ENCODE data around the gene SETD5. TPM values are rescaled to one million over a fixed set of nuclear protein-coding genes. Genes with fewer than 3 reads are reported as not detected.

The SETD5 gene
- total RNA-seq, 1 donor, result 140 TPM

DNA sequence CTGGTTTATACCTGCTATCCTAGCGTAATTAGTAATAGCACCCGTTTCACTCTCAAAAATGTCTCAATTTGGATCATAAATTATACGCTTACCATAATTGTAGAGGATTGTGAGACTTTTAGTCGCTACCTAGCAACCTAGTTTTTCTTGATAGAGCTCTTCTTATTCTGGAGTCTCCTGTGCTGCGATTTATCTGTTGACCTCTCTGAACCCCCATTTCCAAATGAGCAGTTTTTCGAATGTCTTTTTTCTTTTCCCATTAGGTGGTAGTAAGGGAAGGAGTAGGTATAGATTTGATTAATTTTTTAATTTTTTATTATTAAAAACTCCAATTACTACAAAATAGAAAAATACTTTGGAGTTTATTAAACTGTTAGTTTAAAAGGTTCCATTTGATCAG is 10.6 kb downstream of the SETD5 start:
- TF ChIP-seq, protein P1, sequence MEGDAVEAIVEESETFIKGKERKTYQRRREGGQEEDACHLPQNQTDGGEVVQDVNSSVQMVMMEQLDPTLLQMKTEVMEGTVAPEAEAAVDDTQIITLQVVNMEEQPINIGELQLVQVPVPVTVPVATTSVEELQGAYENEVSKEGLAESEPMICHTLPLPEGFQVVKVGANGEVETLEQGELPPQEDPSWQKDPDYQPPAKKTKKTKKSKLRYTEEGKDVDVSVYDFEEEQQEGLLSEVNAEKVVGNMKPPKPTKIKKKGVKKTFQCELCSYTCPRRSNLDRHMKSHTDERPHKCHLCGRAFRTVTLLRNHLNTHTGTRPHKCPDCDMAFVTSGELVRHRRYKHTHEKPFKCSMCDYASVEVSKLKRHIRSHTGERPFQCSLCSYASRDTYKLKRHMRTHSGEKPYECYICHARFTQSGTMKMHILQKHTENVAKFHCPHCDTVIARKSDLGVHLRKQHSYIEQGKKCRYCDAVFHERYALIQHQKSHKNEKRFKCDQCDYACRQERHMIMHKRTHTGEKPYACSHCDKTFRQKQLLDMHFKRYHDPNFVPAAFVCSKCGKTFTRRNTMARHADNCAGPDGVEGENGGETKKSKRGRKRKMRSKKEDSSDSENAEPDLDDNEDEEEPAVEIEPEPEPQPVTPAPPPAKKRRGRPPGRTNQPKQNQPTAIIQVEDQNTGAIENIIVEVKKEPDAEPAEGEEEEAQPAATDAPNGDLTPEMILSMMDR (IDR thresholded peaks at IDR 0.05; ENCODE audit: insufficient read depth, low read depth, low read length), result no peak
- no peak overlapping the region for H3K4me3 ChIP-seq (ENCODE audit: low read depth, low read length)
- no peak for DNase-seq (ENCODE audit: low read depth)

DNA sequence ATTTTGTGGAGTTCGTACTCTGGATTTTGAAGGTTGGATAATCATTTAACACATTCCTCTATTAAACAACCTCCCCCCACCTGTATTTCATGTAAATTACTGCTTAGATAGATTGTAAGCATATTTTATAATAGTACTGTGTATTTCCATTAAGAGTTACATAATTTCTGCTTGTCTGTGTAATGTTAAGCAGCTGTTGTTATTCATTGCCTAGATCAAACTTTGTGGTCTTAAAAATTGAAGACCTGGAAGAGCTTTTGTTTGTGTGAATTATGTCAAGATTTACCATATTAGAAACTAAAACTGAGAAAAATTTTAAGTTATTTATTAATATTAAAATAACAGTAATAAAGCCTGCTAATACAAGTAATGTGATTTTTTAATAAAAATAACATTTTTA is 11.1 kb downstream of the SETD5 start:
- DNase-seq (ENCODE audit: low read depth), result no peak
- no peak overlapping the region for H3K4me3 ChIP-seq (ENCODE audit: low read depth, low read length)
- TF ChIP-seq, protein P1 (IDR thresholded peaks at IDR 0.05; ENCODE audit: insufficient read depth, low read depth, low read length), result no peak

DNA sequence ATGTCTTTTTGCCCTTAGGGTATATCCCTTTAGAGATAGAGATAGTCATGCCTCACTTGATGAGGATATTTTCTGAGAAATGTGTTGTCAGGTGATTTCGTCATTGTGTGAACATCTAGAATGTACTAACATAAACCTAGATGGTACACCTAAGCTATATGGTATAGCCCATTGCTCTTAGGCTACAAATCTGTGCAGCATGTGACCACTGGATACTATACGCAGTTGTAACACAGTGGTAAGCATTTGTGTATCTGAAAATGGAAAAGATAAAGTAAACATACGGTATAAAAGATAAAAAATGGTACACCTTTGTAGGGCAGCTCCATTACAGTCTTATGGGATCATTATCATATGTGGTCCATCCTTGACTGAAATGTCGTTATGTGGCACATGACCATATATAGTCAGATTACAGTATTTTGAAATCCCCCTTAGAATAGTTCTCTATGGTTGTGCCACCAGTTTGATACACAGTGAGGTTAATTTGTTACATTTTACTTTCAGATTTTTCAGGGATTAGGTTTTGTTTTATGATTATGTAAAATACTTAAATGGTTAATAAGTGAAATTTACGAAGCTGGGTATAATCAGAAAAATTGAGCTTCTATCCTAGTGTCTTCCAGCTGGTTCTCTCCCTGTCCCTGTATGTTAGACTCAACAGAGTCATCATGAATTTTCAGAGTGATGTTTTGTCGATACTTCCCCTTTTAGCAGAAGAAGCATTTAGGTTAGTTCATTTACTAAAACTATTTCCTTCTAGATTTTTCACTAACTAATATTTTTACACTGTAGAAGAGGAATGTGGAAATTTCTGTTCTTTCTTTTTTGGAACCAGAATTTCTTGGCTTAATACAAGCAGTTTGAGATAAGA is 12.8 kb downstream of the SETD5 start:
- no peak overlapping the region for H3K4me3 ChIP-seq (ENCODE audit: low read depth, low read length)
- TF ChIP-seq, protein P1 (IDR thresholded peaks at IDR 0.05; ENCODE audit: insufficient read depth, low read depth, low read length), result no peak
- no peak for DNase-seq (ENCODE audit: low read depth)

DNA sequence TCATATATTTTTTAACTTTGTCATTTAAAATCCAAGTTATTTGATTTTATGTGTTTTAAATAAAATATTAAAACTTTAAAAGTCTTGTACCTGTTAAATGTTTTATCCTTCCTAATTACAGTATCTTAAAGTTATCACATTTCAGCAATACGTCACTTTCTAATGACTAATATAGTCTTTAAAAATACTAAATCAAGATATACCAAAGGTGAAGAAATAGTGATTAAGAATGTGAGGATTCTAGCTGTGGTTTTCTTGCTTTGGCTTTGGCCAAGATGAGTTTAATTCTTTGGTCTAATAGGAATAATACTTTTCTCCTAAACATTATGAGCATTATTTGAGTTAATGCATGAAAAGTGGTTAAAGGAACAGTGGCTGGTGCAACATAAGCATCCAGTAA is 13.9 kb downstream of the SETD5 start:
- no peak for DNase-seq (ENCODE audit: low read depth)
- H3K4me3 ChIP-seq (ENCODE audit: low read depth, low read length), result no peak overlapping the region
- TF ChIP-seq, protein P1 (IDR thresholded peaks at IDR 0.05; ENCODE audit: insufficient read depth, low read depth, low read length), result no peak

DNA sequence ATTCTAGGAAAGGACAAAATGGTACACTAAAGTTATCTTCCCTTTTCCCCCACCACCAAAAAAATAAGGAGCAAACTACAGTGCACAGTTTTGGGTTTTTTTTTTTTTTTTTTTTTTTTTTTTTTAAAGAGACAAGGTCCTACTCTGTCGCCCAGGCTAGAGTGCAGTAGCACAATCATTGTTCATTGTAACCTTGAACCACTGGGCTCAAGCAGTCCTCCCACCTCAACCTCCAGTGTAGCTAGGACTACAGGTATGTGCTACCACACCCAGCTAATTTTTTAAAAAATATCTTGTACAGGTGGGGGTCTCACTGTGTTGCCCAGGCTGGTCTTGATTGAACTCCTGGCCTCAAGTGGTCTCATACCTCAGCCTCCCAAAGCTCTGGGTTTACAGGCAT is 14.9 kb downstream of the SETD5 start:
- DNase-seq (ENCODE audit: low read depth), result no peak
- TF ChIP-seq, protein P1 (IDR thresholded peaks at IDR 0.05; ENCODE audit: insufficient read depth, low read depth, low read length), result no peak
- H3K4me3 ChIP-seq (ENCODE audit: low read depth, low read length), result no peak overlapping the region

DNA sequence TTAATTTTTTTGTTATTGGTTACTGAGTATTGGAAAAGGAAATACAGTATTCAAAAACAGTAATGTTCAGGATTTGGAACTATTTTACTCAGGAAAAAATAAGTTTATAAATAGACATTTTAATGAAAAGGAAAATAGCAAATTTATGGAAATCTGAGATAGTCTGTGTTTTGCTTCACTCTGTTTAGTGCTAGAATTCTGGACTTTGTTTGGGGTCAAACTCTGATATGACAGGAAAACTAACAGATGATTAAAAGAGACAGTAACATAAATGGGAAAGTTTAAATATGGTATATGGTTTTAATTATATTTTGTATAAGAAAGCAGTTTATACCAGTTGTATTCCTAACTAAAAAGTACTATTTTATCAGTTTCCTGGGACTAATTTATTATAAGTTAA is 17.4 kb downstream of the SETD5 start:
- TF ChIP-seq, protein P1 (IDR thresholded peaks at IDR 0.05; ENCODE audit: insufficient read depth, low read depth, low read length), result no peak
- DNase-seq (ENCODE audit: low read depth), result no peak
- no peak overlapping the region for H3K4me3 ChIP-seq (ENCODE audit: low read depth, low read length)
